ENCODE measurements around the gene NFKBIL1.
A peak's percentile ranks its signal among the peaks of the same experiment; 100 is the strongest.

Gene NFKBIL1

GRCh38 chr6:31576897-31577578, 29.6 kb downstream of the NFKBIL1 start:
- TF ChIP-seq, protein P1, sequence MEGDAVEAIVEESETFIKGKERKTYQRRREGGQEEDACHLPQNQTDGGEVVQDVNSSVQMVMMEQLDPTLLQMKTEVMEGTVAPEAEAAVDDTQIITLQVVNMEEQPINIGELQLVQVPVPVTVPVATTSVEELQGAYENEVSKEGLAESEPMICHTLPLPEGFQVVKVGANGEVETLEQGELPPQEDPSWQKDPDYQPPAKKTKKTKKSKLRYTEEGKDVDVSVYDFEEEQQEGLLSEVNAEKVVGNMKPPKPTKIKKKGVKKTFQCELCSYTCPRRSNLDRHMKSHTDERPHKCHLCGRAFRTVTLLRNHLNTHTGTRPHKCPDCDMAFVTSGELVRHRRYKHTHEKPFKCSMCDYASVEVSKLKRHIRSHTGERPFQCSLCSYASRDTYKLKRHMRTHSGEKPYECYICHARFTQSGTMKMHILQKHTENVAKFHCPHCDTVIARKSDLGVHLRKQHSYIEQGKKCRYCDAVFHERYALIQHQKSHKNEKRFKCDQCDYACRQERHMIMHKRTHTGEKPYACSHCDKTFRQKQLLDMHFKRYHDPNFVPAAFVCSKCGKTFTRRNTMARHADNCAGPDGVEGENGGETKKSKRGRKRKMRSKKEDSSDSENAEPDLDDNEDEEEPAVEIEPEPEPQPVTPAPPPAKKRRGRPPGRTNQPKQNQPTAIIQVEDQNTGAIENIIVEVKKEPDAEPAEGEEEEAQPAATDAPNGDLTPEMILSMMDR (IDR thresholded peaks at IDR 0.05; ENCODE audit: low read depth, low read length, missing control alignments): no peak
- DNase-seq (ENCODE audit: low read depth): no peak
- no peak overlapping the region for H3K4me3 ChIP-seq (ENCODE audit: low read depth, low read length)
- in situ Hi-C loops (cut with HindIII; ENCODE audit: low sequenced_read_pairs): no loop called here

DNA sequence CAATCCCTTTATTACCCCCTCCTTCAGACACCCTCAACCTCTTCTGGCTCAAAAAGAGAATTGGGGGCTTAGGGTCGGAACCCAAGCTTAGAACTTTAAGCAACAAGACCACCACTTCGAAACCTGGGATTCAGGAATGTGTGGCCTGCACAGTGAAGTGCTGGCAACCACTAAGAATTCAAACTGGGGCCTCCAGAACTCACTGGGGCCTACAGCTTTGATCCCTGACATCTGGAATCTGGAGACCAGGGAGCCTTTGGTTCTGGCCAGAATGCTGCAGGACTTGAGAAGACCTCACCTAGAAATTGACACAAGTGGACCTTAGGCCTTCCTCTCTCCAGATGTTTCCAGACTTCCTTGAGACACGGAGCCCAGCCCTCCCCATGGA, 30.2 kb downstream of the NFKBIL1 start:
- no peak for DNase-seq (ENCODE audit: low read depth)
- no peak overlapping the region for H3K4me3 ChIP-seq (ENCODE audit: low read depth, low read length)
- TF ChIP-seq, protein P1 (IDR thresholded peaks at IDR 0.05; ENCODE audit: low read depth, low read length, missing control alignments): no peak
- in situ Hi-C loops (cut with HindIII; ENCODE audit: low sequenced_read_pairs): no loop called here

GRCh38 chr6:31578184-31579118, 31.0 kb downstream of the NFKBIL1 start:
- TF ChIP-seq, protein P1 (IDR thresholded peaks at IDR 0.05; ENCODE audit: low read depth, low read length, missing control alignments): no peak
- H3K4me3 ChIP-seq (ENCODE audit: low read depth, low read length): no peak overlapping the region
- in situ Hi-C loops (cut with HindIII; ENCODE audit: low sequenced_read_pairs): no loop called here
- DNase-seq (ENCODE audit: low read depth): no peak

GRCh38 chr6:31579119-31579505, 31.7 kb downstream of the NFKBIL1 start:
- H3K4me3 ChIP-seq (ENCODE audit: low read depth, low read length): no peak overlapping the region
- in situ Hi-C loops (cut with HindIII; ENCODE audit: low sequenced_read_pairs): no loop called here
- TF ChIP-seq, protein P1 (IDR thresholded peaks at IDR 0.05; ENCODE audit: low read depth, low read length, missing control alignments): no peak
- no peak for DNase-seq (ENCODE audit: low read depth)

DNA sequence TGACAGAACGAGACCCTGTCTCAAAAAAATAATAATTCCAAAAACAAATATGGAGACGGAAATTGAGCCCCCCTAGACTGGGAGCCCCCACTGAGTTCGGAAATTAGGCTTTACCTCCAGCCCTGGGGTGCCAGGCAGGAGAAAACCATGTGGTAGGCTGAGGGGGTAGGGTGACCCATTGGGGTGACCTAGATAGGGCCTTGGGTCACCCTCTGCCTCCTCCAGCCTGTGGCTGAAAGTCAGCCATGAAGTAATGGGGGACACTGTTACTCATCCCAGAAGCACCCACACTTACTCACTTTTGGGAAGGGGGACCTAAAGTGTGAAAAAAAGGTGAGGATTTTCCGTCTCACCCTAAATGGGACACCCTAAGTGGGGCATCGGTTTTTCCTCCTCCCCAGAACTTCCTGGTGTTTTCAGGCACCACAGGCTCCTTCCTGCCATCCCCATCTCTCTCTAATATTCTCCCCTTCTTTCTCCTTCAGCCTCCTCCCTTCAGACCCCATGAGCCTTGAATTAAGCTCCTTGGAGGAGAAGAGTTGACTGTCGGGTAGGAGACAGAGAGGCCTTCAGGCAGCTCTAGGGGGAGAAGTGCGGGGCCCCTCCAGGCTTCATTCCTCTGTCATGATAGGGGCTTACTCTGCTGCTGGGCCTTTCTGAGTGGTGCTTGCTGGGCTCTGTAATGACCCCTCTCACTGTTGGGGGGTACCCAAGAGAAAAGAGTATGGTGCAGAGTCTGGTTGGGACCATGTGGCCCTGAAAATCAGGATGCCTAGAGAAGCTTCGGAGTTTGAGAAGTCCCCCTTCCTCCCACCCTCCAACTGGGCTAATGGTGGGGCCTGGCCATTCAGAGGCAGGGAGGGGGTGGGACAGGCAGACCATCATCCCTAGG, 32.4 kb downstream of the NFKBIL1 start:
- in situ Hi-C loops (cut with HindIII; ENCODE audit: low sequenced_read_pairs): no loop called here
- no peak for DNase-seq (ENCODE audit: low read depth)
- TF ChIP-seq, protein P1 (IDR thresholded peaks at IDR 0.05; ENCODE audit: low read depth, low read length, missing control alignments): no peak
- no peak overlapping the region for H3K4me3 ChIP-seq (ENCODE audit: low read depth, low read length)

DNA sequence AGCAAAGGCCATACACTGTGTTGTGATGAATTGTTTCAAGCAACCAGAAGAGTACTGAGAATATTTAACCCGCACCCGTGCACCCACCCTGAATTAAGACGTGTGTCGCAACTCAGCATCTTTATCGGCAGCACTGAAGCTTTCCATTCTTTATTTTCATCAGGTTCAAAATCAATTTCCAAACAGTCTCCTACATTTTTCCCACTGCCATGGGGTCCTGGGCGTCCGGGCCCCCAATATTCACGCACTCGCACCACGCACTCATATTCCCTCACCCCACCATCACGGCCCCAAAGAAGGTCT, 33.0 kb downstream of the NFKBIL1 start:
- in situ Hi-C loops (cut with HindIII; ENCODE audit: low sequenced_read_pairs): no loop called here
- TF ChIP-seq, protein P1 (IDR thresholded peaks at IDR 0.05; ENCODE audit: low read depth, low read length, missing control alignments): no peak
- H3K4me3 ChIP-seq (ENCODE audit: low read depth, low read length): peak overlapping the region; percentile 64
- no peak for DNase-seq (ENCODE audit: low read depth)
